GM19372 (cell line): ENCODE results near the gene RNF130.

Experiments used
- ATAC-seq: cut with Tn5 transposase; IDR thresholded peaks from one replicate; pipeline ENCODE4 v1.9.1; 2021; ENCODE audit warnings: mild to moderate bottlenecking, low read depth, moderate library complexity; ENCODE audit not compliant: unreplicated experiment

The RNF130 gene

GRCh38 chr5:180067986-180068385 lies 3.6 kb downstream of the RNF130 start:
- ATAC-seq, result no peak

- no peak for ATAC-seq
These were observed 11.4 kb downstream of the RNF130 start for GRCh38 chr5:180060192-180060591.

GRCh38 chr5:180059326-180059725 lies 12.2 kb downstream of the RNF130 start:
- ATAC-seq, result no peak

- no peak for ATAC-seq
These were observed 15.4 kb downstream of the RNF130 start for GRCh38 chr5:180056153-180056552.

- no peak for ATAC-seq
These were observed 17.3 kb downstream of the RNF130 start for GRCh38 chr5:180054226-180054625.

GRCh38 chr5:180053061-180053602 lies 18.4 kb downstream of the RNF130 start:
- ATAC-seq, result no peak

- ATAC-seq, result no peak
These were observed 19.2 kb downstream of the RNF130 start for GRCh38 chr5:180052211-180052818.

GRCh38 chr5:180050121-180050940 lies 21.2 kb downstream of the RNF130 start:
- no peak for ATAC-seq

- no peak for ATAC-seq
These were observed 22.4 kb downstream of the RNF130 start for GRCh38 chr5:180049185-180049548.

- no peak for ATAC-seq
These were observed 23.9 kb downstream of the RNF130 start for GRCh38 chr5:180047667-180048066.

- ATAC-seq, result no peak
These were observed 24.9 kb downstream of the RNF130 start for GRCh38 chr5:180046656-180047055.

- ATAC-seq, result no peak
These were observed 25.6 kb downstream of the RNF130 start for GRCh38 chr5:180045889-180046499.

- ATAC-seq, result no peak
These were observed 28.2 kb downstream of the RNF130 start for GRCh38 chr5:180043377-180043776.

- ATAC-seq, result no peak
These were observed 30.0 kb downstream of the RNF130 start for GRCh38 chr5:180041301-180042274.

GRCh38 chr5:180040287-180041214 lies 31.0 kb downstream of the RNF130 start:
- ATAC-seq, result no peak

GRCh38 chr5:180035206-180035931 lies 36.2 kb downstream of the RNF130 start:
- ATAC-seq, result no peak

- ATAC-seq, result no peak
These were observed 37.0 kb downstream of the RNF130 start for GRCh38 chr5:180034564-180034963.

GRCh38 chr5:180027459-180028089 lies 44.0 kb downstream of the RNF130 start:
- ATAC-seq, result no peak
